ENCODE measurements around the gene VPS51.
A peak's percentile ranks its signal among the peaks of the same experiment; 100 is the strongest.

VPS51 gene

DNA sequence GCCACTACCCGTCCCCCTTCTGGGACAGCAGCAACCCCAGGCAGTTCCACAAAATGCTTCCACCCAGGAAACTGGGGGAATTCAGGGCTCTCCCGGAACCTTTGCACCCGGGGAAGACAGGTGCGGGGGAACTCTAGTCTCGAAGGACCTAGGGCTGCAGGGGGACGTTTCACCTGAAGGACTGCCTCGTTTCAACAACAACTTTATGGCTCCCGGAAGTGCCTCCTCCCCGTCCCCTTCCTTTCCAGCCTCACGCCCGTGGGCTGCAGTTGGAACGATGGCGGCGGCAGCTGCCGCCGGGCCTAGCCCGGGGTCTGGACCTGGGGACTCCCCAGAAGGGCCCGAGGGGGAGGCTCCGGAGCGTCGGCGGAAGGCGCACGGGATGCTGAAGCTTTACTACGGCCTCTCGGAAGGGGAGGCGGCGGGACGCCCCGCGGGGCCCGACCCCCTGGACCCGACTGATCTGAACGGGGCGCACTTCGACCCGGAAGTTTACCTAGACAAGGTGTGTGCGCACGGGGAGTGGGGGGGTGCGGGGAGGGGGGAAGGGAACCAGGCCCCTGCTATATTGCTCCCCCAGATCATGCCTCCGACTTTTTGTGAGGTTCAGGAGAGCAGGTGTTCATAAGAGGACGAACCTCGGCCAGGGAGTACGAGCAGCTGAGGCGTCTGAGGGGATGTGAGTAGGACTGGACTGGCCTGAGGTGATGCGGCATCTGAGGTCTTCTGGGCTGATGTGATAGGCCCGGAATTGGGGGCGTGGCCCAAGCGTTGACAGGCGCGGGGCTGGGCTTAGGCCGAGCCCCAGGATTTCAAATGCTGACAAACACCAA is at the start of gene VPS51:
Gene VPS51 (plus strand): TSS at position 241 of the 833 bp plus-strand sequence. CDS start 37 bp downstream, at position 278.
- TF ChIP-seq GATA1 (IDR thresholded peaks at IDR 0.05; ENCODE audit: low read depth, low read length) (no peak), POLR2A (IDR thresholded peaks at IDR 0.05; ENCODE audit: low read length) (peak; percentile 80)
- peak; percentile 97 for DNase-seq

- TF ChIP-seq GATA1 (IDR thresholded peaks at IDR 0.05; ENCODE audit: low read depth, low read length) (no peak), POLR2A (IDR thresholded peaks at IDR 0.05; ENCODE audit: low read length) (no peak)
- peak in 1 of 2 experiments; percentile 23 for DNase-seq
Measured at GRCh38 chr11:65047581-65048422, 48.2 kb upstream of the VPS51 start.

DNA sequence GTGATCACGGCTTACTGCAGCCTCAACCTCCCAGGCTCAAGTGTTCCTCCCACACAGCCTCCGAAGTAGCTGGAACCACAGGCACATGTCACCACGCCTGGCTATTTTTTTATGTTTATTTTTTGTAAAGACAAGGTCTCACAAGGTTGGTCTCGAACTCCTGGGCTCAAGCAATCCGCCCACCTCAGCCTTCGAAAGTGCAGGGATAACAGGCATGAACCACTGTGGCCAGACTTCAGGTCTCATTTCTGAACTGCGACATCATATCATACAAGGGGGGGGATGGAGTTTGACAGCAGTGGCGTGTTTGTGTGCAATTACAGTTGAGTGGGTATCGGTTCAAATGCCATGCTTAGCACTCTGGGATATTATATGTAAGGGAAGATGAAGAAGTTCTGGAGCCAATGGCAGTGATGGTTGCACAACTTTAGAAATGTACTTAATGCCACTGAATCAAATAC is 44.6 kb upstream of the VPS51 start:
- no peak for DNase-seq

DNA sequence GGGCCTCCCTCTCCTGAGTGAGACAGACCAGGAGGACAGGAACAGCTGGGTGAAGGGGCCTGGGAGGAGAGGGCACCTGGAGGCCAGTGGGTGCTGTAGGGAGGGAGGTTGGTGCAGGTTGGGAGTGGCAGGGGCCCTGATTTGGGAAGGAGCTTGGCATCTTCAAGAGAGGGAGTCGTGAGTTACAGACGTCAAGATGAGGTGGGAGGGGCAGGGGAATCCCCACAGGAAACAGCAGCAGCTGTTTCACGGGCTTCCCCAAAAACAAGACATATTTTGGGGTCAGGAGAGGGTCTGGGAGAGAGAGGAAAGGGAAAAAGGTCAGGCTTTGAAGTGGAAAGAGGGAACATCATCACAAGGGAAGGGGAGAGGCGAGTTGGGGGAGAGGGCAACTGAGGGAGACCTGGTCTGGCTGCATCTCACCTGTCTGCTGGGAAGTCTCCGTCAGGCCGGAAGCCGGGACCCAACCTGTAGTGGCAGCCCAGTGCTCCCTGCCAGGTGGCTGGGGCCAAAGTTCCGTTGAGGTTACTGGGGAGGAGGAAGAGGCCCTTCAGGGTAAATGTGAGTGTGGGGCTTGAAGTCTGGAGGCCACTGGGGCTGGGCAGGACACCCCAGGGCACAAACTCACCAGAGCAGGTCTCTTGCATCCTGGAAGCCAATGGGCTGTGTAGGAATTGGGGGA is 42.0 kb upstream of the VPS51 start:
- DNase-seq: no peak
- no peak for TF ChIP-seq GATA1 (IDR thresholded peaks at IDR 0.05; ENCODE audit: low read depth, low read length)
- no peak for TF ChIP-seq POLR2A (IDR thresholded peaks at IDR 0.05; ENCODE audit: low read length)

More for the DNA sequence above, 44.6 kb upstream of the VPS51 start:
- no peak for TF ChIP-seq POLR2A (IDR thresholded peaks at IDR 0.05; ENCODE audit: low read length)
- TF ChIP-seq GATA1 (IDR thresholded peaks at IDR 0.05; ENCODE audit: low read depth, low read length): no peak

DNA sequence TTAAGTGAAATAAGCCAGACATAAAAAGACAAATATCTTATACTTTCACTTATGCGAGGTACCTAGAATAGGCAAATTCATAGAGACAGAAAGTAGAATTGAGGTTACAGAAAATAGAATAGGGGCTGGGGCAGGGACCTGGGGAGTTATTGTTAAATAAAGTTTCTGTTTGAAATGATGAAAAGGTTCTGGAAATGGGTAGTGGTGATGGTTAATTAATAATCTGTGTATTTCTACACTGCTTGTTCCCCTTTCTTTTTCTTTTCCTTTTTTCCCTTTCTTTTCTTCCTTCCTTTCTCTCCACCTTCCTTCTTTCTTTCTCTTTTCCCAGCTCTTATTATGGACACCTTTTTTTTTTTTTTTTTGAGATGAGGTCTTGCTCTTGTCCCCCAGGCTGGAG is 40.5 kb upstream of the VPS51 start:
- DNase-seq: no peak
- TF ChIP-seq POLR2A (IDR thresholded peaks at IDR 0.05; ENCODE audit: low read length) (no peak), GATA1 (IDR thresholded peaks at IDR 0.05; ENCODE audit: low read depth, low read length) (no peak)

DNA sequence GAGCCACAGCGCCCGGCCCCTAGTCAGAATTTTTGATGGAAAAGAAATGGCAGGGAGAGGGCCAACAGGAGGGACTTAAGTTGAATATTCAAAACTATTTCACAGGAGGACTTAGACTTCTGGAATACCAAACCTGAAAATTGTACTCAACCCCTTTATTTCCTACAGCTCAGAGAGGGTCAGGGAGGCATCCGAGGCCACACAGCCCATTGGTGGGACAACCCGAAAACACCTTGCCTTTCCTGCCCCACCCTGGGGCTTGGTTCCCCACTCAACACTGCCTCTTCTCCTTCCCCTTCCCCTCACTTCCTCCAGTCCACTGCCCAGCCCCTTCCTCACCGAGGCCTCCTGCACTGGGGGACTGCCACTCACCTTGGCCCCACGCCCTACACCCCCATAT is 39.0 kb upstream of the VPS51 start:
- DNase-seq: no peak
- TF ChIP-seq GATA1 (IDR thresholded peaks at IDR 0.05; ENCODE audit: low read depth, low read length) (no peak), POLR2A (IDR thresholded peaks at IDR 0.05; ENCODE audit: low read length) (no peak)

- TF ChIP-seq GATA1 (IDR thresholded peaks at IDR 0.05; ENCODE audit: low read depth, low read length) (no peak), POLR2A (IDR thresholded peaks at IDR 0.05; ENCODE audit: low read length) (no peak)
Measured at GRCh38 chr11:65057526-65057925, 38.5 kb upstream of the VPS51 start.

DNA sequence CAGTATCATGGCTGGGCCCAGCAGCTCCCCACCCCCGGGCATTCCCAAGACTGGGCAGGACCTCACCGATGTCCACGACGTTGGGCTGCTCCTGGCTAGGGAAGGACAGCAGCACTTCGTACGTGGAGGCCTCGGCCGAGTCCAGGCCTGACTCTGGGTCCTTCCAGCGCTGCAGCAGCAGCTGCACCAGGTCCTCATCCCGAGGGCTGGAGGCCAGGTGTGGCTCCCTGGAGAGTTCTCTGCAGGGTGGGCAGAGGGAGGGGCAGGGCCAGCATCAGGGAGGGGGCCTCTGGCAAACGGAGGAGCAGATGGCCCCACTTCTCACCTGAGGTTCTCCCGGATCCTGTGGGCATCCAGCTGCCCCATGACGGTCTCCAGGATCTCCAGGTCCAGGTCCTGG is 38.0 kb upstream of the VPS51 start:
- TF ChIP-seq GATA1 (IDR thresholded peaks at IDR 0.05; ENCODE audit: low read depth, low read length) (no peak), POLR2A (IDR thresholded peaks at IDR 0.05; ENCODE audit: low read length) (no peak)

More at GRCh38 chr11:65057526-65057925, 38.5 kb upstream of the VPS51 start:
- no peak for DNase-seq

GRCh38 chr11:65058419-65059054 is 37.5 kb upstream of the VPS51 start, which contains the start of gene NAALADL1:
Gene NAALADL1 (minus strand): TSS chr11:65058553. CDS start chr11:65058521, 32 bp downstream.
- TF ChIP-seq POLR2A (IDR thresholded peaks at IDR 0.05; ENCODE audit: low read length) (no peak), GATA1 (IDR thresholded peaks at IDR 0.05; ENCODE audit: low read depth, low read length) (no peak)
- DNase-seq: no peak

More for the DNA sequence above, 38.0 kb upstream of the VPS51 start:
- DNase-seq: no peak

GRCh38 chr11:65059523-65059922 is 36.5 kb upstream of the VPS51 start:
- DNase-seq: no peak
- no peak for TF ChIP-seq POLR2A (IDR thresholded peaks at IDR 0.05; ENCODE audit: low read length)
- no peak for TF ChIP-seq GATA1 (IDR thresholded peaks at IDR 0.05; ENCODE audit: low read depth, low read length)

GRCh38 chr11:65059959-65060824 is 35.8 kb upstream of the VPS51 start:
- DNase-seq: peak; percentile 20 to 28
- TF ChIP-seq GATA1 (IDR thresholded peaks at IDR 0.05; ENCODE audit: low read depth, low read length): no peak
- no peak for TF ChIP-seq POLR2A (IDR thresholded peaks at IDR 0.05; ENCODE audit: low read length)

DNA sequence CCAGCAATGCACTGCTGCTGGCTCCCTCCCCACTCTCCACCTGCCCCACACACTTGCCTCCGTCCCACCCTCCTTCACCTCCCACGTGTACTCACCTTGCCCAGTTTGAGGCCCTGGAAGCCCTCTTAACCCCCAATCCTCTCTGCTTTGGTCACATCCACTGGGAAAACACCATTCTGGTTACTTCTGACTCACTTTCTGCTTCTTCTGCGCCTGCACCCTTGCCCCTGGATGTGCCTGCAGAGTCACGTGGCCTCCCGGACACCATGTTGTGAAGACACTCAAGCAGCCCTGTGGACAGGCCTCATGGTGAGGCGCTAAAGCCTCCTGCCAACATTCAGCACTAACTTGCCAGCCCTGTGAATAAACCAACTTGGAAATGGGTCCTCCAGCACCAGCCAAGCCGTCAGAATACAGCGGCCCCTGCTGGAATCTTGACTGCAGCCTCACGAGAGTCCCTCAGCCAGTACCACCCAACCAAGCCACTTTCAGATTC is 35.1 kb upstream of the VPS51 start:
- TF ChIP-seq POLR2A (IDR thresholded peaks at IDR 0.05; ENCODE audit: low read length) (no peak), GATA1 (IDR thresholded peaks at IDR 0.05; ENCODE audit: low read depth, low read length) (no peak)
- DNase-seq: peak; percentile 56 to 60
